Measurements from ENCODE around the gene CCDC188. TPM values are rescaled to one million over a fixed set of nuclear protein-coding genes. Genes with fewer than 3 reads are reported as not detected.

Gene CCDC188
- total and polyA plus RNA-seq, 9 of the 15 experiments (the other 6 are each of a cell fraction or from before 2014, with no cell fraction given), result not detected

DNA sequence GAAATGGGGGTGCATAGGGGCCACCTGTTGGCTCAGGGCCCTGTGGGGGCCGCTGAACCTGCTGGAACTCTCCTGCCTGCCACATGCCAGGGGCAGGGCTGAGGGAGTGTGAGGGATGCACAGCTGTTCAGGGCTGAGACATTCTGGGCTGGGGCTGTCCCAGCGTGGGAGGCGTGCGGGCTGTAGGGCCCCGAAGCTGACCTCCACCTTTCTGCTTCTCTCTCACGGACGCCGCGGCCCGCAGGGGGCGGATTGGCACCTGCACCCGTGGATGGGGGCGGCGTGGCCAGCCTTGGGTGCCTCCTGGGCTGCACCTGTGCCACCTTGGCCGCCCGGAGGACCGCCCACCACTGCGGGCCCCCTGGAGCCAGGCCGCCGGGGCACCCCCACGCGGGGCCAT lies 4.1 kb downstream of the CCDC188 start (continued):
- TF ChIP-seq REST (IDR thresholded peaks at IDR 0.05; ENCODE audit: borderline replicate concordance) (no peak), REST (CRISPR knock-in tag; IDR thresholded peaks at IDR 0.05; ENCODE audit: low read depth) (no peak), ZNF695 (CRISPR knock-in tag; IDR thresholded peaks at IDR 0.05) (no peak), SAP30 (IDR thresholded peaks at IDR 0.05; ENCODE audit: borderline replicate concordance, insufficient read depth, low read depth, low read length, poor library complexity, severe bottlenecking) (no peak), TAF1 (IDR thresholded peaks at IDR 0.05; ENCODE audit: control insufficient read depth, extremely low read depth, insufficient read depth, low read length, severe bottlenecking) (no peak), STAT5A (IDR thresholded peaks at IDR 0.05; ENCODE audit: borderline replicate concordance, low read length) (no peak), ZNF707 (CRISPR knock-in tag; conservative IDR thresholded peaks at IDR 0.05) (no peak), SETDB1 (IDR thresholded peaks at IDR 0.05; ENCODE audit: low read length) (peak; percentile 20), DACH1 (IDR thresholded peaks at IDR 0.05; ENCODE audit: partially characterized antibody) (peak; percentile 40), DDX20 (tag; IDR thresholded peaks at IDR 0.05; ENCODE audit: low read depth) (no peak), ZNF184 (CRISPR knock-in tag; IDR thresholded peaks at IDR 0.05) (no peak), BRCA1 (IDR thresholded peaks at IDR 0.05) (no peak), BRCA1 (CRISPR knock-in tag; IDR thresholded peaks at IDR 0.05) (0 out of 2 replicates have a peak, but pooled peaks have one; percentile 30), ZNF764 (CRISPR knock-in tag; IDR thresholded peaks at IDR 0.05; ENCODE audit: low read depth) (peak; percentile 46; the same call in 1 of the 2 replicates)
- TF ChIP-seq, protein P1, sequence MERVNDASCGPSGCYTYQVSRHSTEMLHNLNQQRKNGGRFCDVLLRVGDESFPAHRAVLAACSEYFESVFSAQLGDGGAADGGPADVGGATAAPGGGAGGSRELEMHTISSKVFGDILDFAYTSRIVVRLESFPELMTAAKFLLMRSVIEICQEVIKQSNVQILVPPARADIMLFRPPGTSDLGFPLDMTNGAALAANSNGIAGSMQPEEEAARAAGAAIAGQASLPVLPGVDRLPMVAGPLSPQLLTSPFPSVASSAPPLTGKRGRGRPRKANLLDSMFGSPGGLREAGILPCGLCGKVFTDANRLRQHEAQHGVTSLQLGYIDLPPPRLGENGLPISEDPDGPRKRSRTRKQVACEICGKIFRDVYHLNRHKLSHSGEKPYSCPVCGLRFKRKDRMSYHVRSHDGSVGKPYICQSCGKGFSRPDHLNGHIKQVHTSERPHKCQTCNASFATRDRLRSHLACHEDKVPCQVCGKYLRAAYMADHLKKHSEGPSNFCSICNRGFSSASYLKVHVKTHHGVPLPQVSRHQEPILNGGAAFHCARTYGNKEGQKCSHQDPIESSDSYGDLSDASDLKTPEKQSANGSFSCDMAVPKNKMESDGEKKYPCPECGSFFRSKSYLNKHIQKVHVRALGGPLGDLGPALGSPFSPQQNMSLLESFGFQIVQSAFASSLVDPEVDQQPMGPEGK (CRISPR knock-in tag; IDR thresholded peaks at IDR 0.05; ENCODE audit: borderline replicate concordance), result no peak
- TF ChIP-seq, protein P2, sequence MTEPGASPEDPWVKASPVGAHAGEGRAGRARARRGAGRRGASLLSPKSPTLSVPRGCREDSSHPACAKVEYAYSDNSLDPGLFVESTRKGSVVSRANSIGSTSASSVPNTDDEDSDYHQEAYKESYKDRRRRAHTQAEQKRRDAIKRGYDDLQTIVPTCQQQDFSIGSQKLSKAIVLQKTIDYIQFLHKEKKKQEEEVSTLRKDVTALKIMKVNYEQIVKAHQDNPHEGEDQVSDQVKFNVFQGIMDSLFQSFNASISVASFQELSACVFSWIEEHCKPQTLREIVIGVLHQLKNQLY (CRISPR knock-in tag; conservative IDR thresholded peaks at IDR 0.05), result no peak
